Cardiac septum (tissue), 1 donor: ENCODE results near the gene PCSK1N. TPM values are rescaled to one million over a fixed set of nuclear protein-coding genes. Genes with fewer than 3 reads are reported as not detected.

Experiments used
- total RNA-seq: library from RNA; stranded (reverse); fragmentation: NEBNext Ultra II Directional; extraction: Animal tissue kit (Norgen Biotek cat#: 25700); gene quantifications from one replicate; pipeline ENCODE4 v1.2.1, GENCODE V29; 2021
- donor health status: DM: no; HTN: no; CAD: no.

The PCSK1N gene
- total RNA-seq, 1 donor from 2014 or later = 4.1 TPM

Other genes starting within 250 kb of the PCSK1N start
- gene WDR13, start 238.1 kb downstream of the PCSK1N start, total RNA-seq = 170 TPM
- gene WAS, start 151.8 kb downstream of the PCSK1N start, total RNA-seq = 2.8 TPM
- gene SUV39H1, start 138.9 kb downstream of the PCSK1N start, total RNA-seq = 2.5 TPM
- not detected for gene GLOD5, start 73.9 kb downstream of the PCSK1N start, total RNA-seq
- not detected for gene GATA1, start 49.0 kb downstream of the PCSK1N start, total RNA-seq
- 33.7 TPM for gene HDAC6, start 33.5 kb downstream of the PCSK1N start, total RNA-seq
- gene ERAS, start 9.1 kb downstream of the PCSK1N start, total RNA-seq = not detected
- 49.8 TPM for gene TIMM17B, start 62.2 kb upstream of the PCSK1N start, total RNA-seq
- 42.2 TPM for gene PQBP1, start 62.3 kb upstream of the PCSK1N start, total RNA-seq
- 13.0 TPM for gene SLC35A2, start 76.0 kb upstream of the PCSK1N start, total RNA-seq
- gene PIM2, start 83.4 kb upstream of the PCSK1N start, total RNA-seq = 2.7 TPM
- gene OTUD5, start 122.0 kb upstream of the PCSK1N start, total RNA-seq = 29.1 TPM
- 0.27 TPM for gene KCND1, start 136.2 kb upstream of the PCSK1N start, total RNA-seq
- 24.9 TPM for gene GRIPAP1, start 166.7 kb upstream of the PCSK1N start, total RNA-seq
- 21.9 TPM for gene TFE3, start 207.7 kb upstream of the PCSK1N start, total RNA-seq
- 1.7 TPM for gene CCDC120, start 223.4 kb upstream of the PCSK1N start, total RNA-seq
- 14.8 TPM for gene PRAF2, start 238.4 kb upstream of the PCSK1N start, total RNA-seq
- gene WDR45, start 244.3 kb upstream of the PCSK1N start, total RNA-seq = 68.1 TPM